Peyer's patch (tissue), 4 donors: ENCODE measurements around the gene C9orf43. TPM values are rescaled to one million over a fixed set of nuclear protein-coding genes. Genes with fewer than 3 reads are reported as not detected.
"Not testable (repeated sequence)": the region's sequence is repeated elsewhere in the genome, so short reads cannot be mapped to it uniquely, and the experiment has no call there.

Experiments
- DNase-seq, 3 donors: peaks; one replicate each; pipeline ENCODE4 v3.0.0-alpha.2; 2017 to 2019
- H3K27ac ChIP-seq, 4 donors: fragments of 200-600 bp; sonication (generic); one replicate each; pipeline ENCODE4 v1.5.1; 2016 to 2019
- H3K27me3 ChIP-seq, 2 donors: fragments of 200-600 bp; sonication (generic); one replicate each; pipeline ENCODE4 v1.5.1; 2019
- H3K36me3 ChIP-seq, 3 donors: fragments of 200-600 bp; sonication (generic); one replicate each; pipeline ENCODE4 v1.5.1; 2016 to 2019
- H3K4me1 ChIP-seq, 4 donors: fragments of 200-600 bp; sonication (generic); one replicate each; pipeline ENCODE4 v1.5.1; 2016 to 2019
- H3K4me3 ChIP-seq, 4 donors: fragments of 200-600 bp; sonication (generic); 1 replicate in 3 of 4; 2 replicates in 1 of 4; pipeline ENCODE4 v1.5.1; 2016 to 2019; ENCODE audit warnings: mild to moderate bottlenecking in 1 of 4
- H3K9me3 ChIP-seq, 4 donors: fragments of 200-600 bp; sonication (generic); one replicate each; pipeline ENCODE4 v1.5.1; 2016 to 2019; ENCODE audit warnings: mild to moderate bottlenecking in 1 of 4
- POLR2A ChIP-seq, 2 donors: fragments of 450-650 bp; IDR thresholded peaks; one replicate each; pipeline ENCODE4 v1.5.1; 2017; ENCODE audit warnings: antibody characterized with exemption in 2 of 2, mild to moderate bottlenecking in 2 of 2, moderate library complexity in 2 of 2
- total RNA-seq, 4 donors: library from RNA; depleted of rRNA; stranded (reverse); fragments of >200 nt; gene quantifications; one replicate each; pipeline ENCODE4 v1.1.0, GENCODE V29; 2016
- TF ChIP-seq, protein P1 (sequence below), 6 experiments: fragments of 450-650 bp in 4 of 6; fragments of 200-600 bp in 2 of 6; sonication (generic) in 1 of 6; IDR thresholded peaks; one replicate each; pipeline ENCODE4 v1.5.1; 2017 to 2019; ENCODE audit warnings: antibody characterized with exemption in 6 of 6, mild to moderate bottlenecking in 3 of 6, moderate library complexity in 1 of 6

The C9orf43 gene
- total RNA-seq, 4 donors from 2014 or later = 1.1 to 5.0 (median 1.2) TPM; not detected in 1

DNA sequence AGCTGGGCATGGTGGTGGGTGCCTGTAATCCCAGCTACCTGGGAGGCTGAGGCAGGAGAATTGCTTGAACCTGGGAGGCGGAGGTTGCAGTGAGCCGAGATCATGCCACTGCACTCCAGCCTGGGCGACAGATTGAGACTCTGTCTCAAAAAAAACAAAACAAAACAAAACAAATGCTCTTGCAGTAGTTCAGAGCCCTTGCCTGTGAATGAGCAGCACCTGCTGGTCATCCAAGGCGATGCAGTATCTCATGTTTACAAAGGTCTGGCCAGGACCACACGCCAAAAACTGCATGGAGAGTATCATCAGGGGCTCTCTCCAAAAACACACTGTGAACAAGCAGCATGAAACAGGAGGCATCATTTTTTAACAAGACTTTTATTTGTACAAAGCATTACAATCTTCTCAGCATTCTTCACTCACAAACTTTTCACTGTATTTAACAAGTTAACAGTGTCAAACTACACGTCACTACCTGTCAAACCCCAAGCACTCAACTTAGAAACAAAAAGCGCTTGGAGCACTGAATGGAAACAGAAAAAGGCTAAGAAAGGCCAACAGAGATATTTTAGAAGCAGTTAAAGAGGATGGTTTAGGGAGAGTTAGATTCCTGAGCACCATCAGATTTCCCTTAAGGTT is 3.6 kb upstream of the C9orf43 start:
- H3K4me3 ChIP-seq, H3K27me3 ChIP-seq, H3K9me3 ChIP-seq, H3K27ac ChIP-seq: not testable (repeated sequence)
- H3K4me1 ChIP-seq = peaks cover 0 to 20% (median 5%) of the 10 kb centered on the region in 4 donors
- H3K36me3 ChIP-seq = peaks cover 0 to 15% (median 0%) of the 10 kb centered on the region in 3 donors
- TF ChIP-seq, protein P1, sequence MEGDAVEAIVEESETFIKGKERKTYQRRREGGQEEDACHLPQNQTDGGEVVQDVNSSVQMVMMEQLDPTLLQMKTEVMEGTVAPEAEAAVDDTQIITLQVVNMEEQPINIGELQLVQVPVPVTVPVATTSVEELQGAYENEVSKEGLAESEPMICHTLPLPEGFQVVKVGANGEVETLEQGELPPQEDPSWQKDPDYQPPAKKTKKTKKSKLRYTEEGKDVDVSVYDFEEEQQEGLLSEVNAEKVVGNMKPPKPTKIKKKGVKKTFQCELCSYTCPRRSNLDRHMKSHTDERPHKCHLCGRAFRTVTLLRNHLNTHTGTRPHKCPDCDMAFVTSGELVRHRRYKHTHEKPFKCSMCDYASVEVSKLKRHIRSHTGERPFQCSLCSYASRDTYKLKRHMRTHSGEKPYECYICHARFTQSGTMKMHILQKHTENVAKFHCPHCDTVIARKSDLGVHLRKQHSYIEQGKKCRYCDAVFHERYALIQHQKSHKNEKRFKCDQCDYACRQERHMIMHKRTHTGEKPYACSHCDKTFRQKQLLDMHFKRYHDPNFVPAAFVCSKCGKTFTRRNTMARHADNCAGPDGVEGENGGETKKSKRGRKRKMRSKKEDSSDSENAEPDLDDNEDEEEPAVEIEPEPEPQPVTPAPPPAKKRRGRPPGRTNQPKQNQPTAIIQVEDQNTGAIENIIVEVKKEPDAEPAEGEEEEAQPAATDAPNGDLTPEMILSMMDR (IDR thresholded peaks at IDR 0.05) = peak; percentile 29 to 92 (median 79)
- DNase-seq = peak; percentile 56 to 85 (median 67)

DNA sequence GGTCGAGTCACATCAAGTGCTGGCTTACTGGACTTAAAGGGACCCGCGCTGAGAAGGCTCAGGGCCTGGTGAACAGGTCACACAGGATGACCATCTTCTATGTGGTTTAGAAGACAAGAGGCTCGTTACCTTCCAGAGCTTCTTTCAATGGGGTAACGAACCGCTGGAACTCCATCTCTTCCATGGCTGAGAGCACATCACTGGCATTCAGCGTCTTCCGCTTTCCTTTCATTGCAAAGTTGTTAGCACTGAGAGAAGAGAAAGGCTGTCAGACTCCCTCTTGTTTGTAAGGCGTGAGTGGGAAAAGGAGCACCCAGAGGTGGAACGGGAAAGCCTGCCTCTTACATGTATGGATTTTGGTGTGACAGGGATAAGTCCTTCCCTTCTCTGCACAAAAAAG is 1.1 kb upstream of the C9orf43 start:
- Histone ChIP-seq H3K27me3 (no peaks in the 10 kb centered on the region), H3K27ac (peak overlapping the region; percentile 92 to 97 (median 95)), H3K36me3 (peaks cover 0 to 15% (median 0%) of the 10 kb centered on the region in 3 donors), H3K9me3 (no peaks in the 10 kb centered on the region), H3K4me1 (peaks cover 0 to 20% (median 5%) of the 10 kb centered on the region in 4 donors), H3K4me3 (peak overlapping the region; percentile 67 to 90 (median 82))
- DNase-seq = no peak
- TF ChIP-seq, protein P1 (IDR thresholded peaks at IDR 0.05) = no peak
- no peak for TF ChIP-seq POLR2A (IDR thresholded peaks at IDR 0.05)

DNA sequence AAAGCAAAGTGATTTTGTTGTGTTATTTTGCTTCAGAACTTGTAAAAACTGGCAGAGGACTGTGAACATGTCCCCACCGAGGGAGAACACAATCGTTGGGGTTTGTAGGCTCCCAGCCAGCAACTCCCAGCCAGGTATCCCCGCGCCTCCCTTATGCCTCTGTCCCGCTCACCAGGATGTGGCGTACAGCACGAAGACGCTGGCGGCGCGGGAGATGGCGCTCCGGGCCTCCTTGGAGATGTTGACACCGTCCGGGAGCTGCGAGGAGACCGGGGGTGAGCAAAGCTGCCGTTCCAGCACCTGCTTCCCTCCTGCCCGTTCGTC is 702 bp upstream of the C9orf43 start:
- Histone ChIP-seq H3K4me3 (peak overlapping the region; percentile 67 to 90 (median 82)), H3K27me3 (no peaks in the 10 kb centered on the region), H3K9me3 (no peaks in the 10 kb centered on the region), H3K27ac (peak overlapping the region; percentile 92 to 97 (median 95)), H3K36me3 (peaks cover 0 to 15% (median 0%) of the 10 kb centered on the region in 3 donors), H3K4me1 (peaks cover 0 to 20% (median 5%) of the 10 kb centered on the region in 4 donors)
- TF ChIP-seq, protein P1 (IDR thresholded peaks at IDR 0.05) = no peak
- TF ChIP-seq POLR2A (IDR thresholded peaks at IDR 0.05) = no peak
- DNase-seq = no peak

DNA sequence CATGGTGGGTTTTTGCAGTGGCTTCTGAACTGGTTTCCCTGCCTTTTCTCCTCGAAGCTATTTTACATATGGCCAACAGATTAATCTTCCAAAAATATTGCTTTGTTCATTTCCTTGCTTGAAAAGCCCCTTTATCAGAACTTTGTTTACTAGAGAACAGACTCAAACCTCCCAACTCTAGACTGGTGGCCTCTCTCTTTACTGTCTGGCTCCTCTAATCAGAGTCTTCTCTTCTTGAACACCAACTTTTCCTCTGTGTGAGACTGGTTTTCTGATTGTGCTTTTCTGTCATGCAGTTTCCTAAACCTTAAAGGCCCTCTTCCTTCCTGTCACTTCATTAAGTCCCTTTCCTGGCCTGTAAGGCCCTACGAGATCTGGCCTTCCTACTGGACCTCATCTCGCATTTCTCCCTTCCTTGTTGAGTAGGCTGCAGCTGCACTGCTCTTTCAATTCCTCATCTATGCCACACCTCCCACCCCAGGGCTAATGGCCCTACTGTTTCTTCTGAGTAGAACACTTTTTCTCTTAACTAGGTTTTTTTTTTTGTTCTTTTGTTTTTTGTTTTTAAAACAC is 5.7 kb downstream of the C9orf43 start:
- DNase-seq = peak in 2 of 3 donors; percentile 64 to 69

DNA sequence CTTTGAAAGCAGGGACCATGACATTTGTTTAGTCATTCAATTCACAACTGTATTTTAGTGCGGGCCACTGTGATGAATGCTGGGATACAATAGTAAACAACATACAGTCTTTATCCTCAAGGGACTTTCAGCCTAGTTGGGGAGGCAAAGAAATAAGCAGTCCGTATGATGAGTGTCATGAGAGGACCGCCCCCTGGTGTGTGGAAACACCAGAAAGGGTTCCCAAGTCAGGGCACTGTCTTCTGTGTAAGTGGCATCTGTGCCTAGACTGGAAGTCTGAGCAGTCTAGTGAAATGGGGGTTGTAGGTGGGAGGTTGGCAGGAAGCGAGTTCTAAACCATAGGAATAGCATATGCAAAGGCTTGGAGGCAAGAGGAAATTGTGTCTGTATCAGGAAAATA is 6.8 kb downstream of the C9orf43 start:
- Histone ChIP-seq H3K27ac (no peak overlapping the region), H3K27me3 (no peaks in the 10 kb centered on the region), H3K4me1 (no peaks in the 10 kb centered on the region), H3K36me3 (no peaks in the 10 kb centered on the region), H3K4me3 (no peak overlapping the region), H3K9me3 (no peaks in the 10 kb centered on the region)
- TF ChIP-seq POLR2A (IDR thresholded peaks at IDR 0.05) = no peak
- TF ChIP-seq, protein P1 (IDR thresholded peaks at IDR 0.05) = no peak
- DNase-seq = no peak

More for the DNA sequence above, 5.7 kb downstream of the C9orf43 start:
- Histone ChIP-seq H3K9me3 (no peaks in the 10 kb centered on the region), H3K27me3 (no peaks in the 10 kb centered on the region), H3K36me3 (no peaks in the 10 kb centered on the region), H3K27ac (peak overlapping the region in 2 of 4 donors; percentile 44 to 48), H3K4me1 (no peaks in the 10 kb centered on the region), H3K4me3 (no peak overlapping the region)
- no peak for TF ChIP-seq POLR2A (IDR thresholded peaks at IDR 0.05)
- TF ChIP-seq, protein P1 (IDR thresholded peaks at IDR 0.05) = no peak
